T-cell (primary cell): ENCODE measurements around the gene LRIF1. TPM values are rescaled to one million over a fixed set of nuclear protein-coding genes. Genes with fewer than 3 reads are reported as not detected.
"Not testable (repeated sequence)": the region's sequence is repeated elsewhere in the genome, so short reads cannot be mapped to it uniquely, and the experiment has no call there.

Experiments
- ATAC-seq, 4 experiments: fragments of 200-7000 bp in 3 of 4; fragments of 150-1000 bp in 1 of 4; cut with Tn5 transposase; replicated peaks in 1 of 4; 1 replicate in 3 of 4; 2 replicates in 1 of 4; pipeline ENCODE4 v1.10.0; 2021; ENCODE audit warnings: moderate library complexity in 3 of 4, mild to moderate bottlenecking in 2 of 4, moderate number of reproducible peaks in 1 of 4
- CTCF ChIA-PET, 2 donors: fragments of 300-600 bp; sonication (Branson Sonifier 250); formaldehyde crosslinking; loops; one replicate each; lab custom pipeline; 2022; ENCODE audit warnings: antibody characterized with exemption in 2 of 2; lab: Charles Lee
- POLR2A ChIA-PET, 2 donors: fragments of 300-600 bp; sonication (Branson Sonifier 250); formaldehyde crosslinking; loops; one replicate each; lab custom pipeline; 2022; ENCODE audit warnings: antibody characterized with exemption in 2 of 2; lab: Charles Lee
- DNase-seq, 35 experiments: peaks; one replicate each; pipeline versions ENCODE4 v3.0.0 to v3.0.0-alpha.2; 2013 to 2023
- H3K27ac ChIP-seq: one replicate; pipeline ENCODE4 v1.5.1; 2013; ENCODE audit warnings: low read length
- H3K27me3 ChIP-seq, 2 experiments: replicated peaks in 1 of 2; 1 replicate in 1 of 2; 2 replicates in 1 of 2; pipeline versions ENCODE4 v1.6.1 to v1.7.0; 2013; ENCODE audit warnings: low read length in 1 of 2, mixed read lengths in 1 of 2; ENCODE audit not compliant: control insufficient read depth in 2 of 2, insufficient read depth in 2 of 2; ENCODE audit errors: extremely low read depth in 1 of 2
- H3K36me3 ChIP-seq, 2 donors: 1 replicate in 1 of 2; 2 replicates in 1 of 2; pipeline versions ENCODE4 v1.6.1 to v1.7.0; 2013; ENCODE audit warnings: low read length in 1 of 2; ENCODE audit not compliant: control insufficient read depth in 2 of 2, insufficient read depth in 1 of 2; ENCODE audit errors: extremely low read depth in 1 of 2
- H3K4me1 ChIP-seq, 2 experiments: 1 replicate in 1 of 2; 2 replicates in 1 of 2; pipeline versions ENCODE4 v1.6.1 to v1.7.0; 2013; ENCODE audit warnings: low read length in 2 of 2, mixed read lengths in 1 of 2; ENCODE audit not compliant: insufficient read depth in 2 of 2, control insufficient read depth in 1 of 2; ENCODE audit errors: extremely low read depth in 1 of 2
- H3K4me3 ChIP-seq, 2 donors: 1 replicate in 1 of 2; 2 replicates in 1 of 2; pipeline versions ENCODE4 v1.5.1 to v1.7.0; 2013; ENCODE audit warnings: mild to moderate bottlenecking in 2 of 2, low read length in 1 of 2, moderate library complexity in 1 of 2; ENCODE audit not compliant: control insufficient read depth in 1 of 2; ENCODE audit errors: extremely low read depth in 1 of 2
- H3K9me3 ChIP-seq: 2 replicates; pipeline ENCODE4 v1.7.0; 2013
- H3K27ac Mint-ChIP-seq, 2 donors: one replicate each; pipeline ENCODE4 v1.8.0; 2020 to 2021; ENCODE audit warnings: mild to moderate bottlenecking in 2 of 2, mixed read lengths in 2 of 2
- H3K27me3 Mint-ChIP-seq, 2 donors: one replicate each; pipeline ENCODE4 v1.8.0; 2021 to 2022; ENCODE audit warnings: mixed read lengths in 2 of 2
- H3K36me3 Mint-ChIP-seq: one replicate; pipeline ENCODE4 v1.8.0; 2021; ENCODE audit warnings: mixed read lengths
- H3K4me1 Mint-ChIP-seq, 3 donors: one replicate each; pipeline ENCODE4 v1.8.0; 2020 to 2022; ENCODE audit warnings: mixed read lengths in 3 of 3, mild to moderate bottlenecking in 1 of 3
- H3K4me3 Mint-ChIP-seq, 3 donors: one replicate each; pipeline ENCODE4 v1.8.0; 2020 to 2022; ENCODE audit warnings: mild to moderate bottlenecking in 3 of 3, mixed read lengths in 3 of 3, moderate library complexity in 3 of 3
- H3K9me3 Mint-ChIP-seq, 3 donors: one replicate each; pipeline ENCODE4 v1.8.0; 2020 to 2022; ENCODE audit warnings: mixed read lengths in 3 of 3
- WGBS: methylation state at CpG from one replicate; pipeline ENCODE4 v1.1.5; 2013; ENCODE audit warnings: missing lambda C conversion rate; ENCODE audit not compliant: insufficient coverage; 5-methylcytosine and 5-hydroxymethylcytosine counted together
- total RNA-seq, 35 experiments: library from RNA in 6 of 35; stranded (reverse) in 6 of 35; fragments of 120-200 nt in 1 of 35; gene quantifications; one replicate each; pipeline versions ENCODE4 v1.2.1 to v1.2.4 and lab custom pipeline; 2013 to 2026

LRIF1 gene
- total RNA-seq, 5 donors from 2014 or later (not counting 1 experiment from before 2014, with no cell fraction given): 6.4 to 23.8 (median 19.9) TPM

- POLR2A ChIA-PET: not testable (repeated sequence)
- CTCF ChIA-PET: interaction anchor here in 1 of 2 donors (0.7 kb wide), 1 partner anchor 780 kb away, joined by 4 read pairs; no protein-coding TSS in a partner anchor
Measured at GRCh38 chr1:110991295-110991694, 27.6 kb upstream of the LRIF1 start.

DNA sequence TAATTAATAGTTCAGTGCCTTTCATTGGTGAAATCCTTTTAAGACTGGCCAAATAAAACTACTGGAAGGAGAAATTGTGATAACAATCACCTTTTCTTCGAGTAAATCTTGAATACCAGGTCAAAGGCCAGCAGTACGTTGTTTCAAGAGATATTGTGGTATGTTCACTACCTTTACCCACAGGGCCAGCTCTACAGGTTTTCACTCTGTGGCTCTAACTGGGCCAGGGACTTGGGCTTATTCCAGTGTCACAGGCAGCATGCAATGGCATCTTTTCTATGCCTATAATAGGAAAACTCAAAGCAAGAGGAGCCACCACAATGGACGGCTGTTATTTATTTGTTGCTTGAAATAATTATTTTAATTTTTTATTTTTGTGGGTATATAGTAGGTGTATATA is 26.8 kb upstream of the LRIF1 start:
- no CpG with 5 or more reads among the region's 3 CpGs for WGBS
- no peaks in the 10 kb centered on the region for H3K9me3 ChIP-seq
- DNase-seq (no peak), ATAC-seq (no peak)
- no peaks in the 10 kb centered on the region for H3K9me3 Mint-ChIP-seq
- H3K27ac Mint-ChIP-seq: no peak overlapping the region
- H3K27me3 ChIP-seq: peaks cover 0 to 5% of the 10 kb centered on the region in 2 experiments
- no peaks in the 10 kb centered on the region for H3K36me3 Mint-ChIP-seq
- H3K4me3 Mint-ChIP-seq: no peak overlapping the region
- H3K4me1 Mint-ChIP-seq: peaks cover 0 to 3% (median 2%) of the 10 kb centered on the region in 3 donors
- H3K27me3 Mint-ChIP-seq: peaks cover 12 to 15% of the 10 kb centered on the region in 2 donors
- no peaks in the 10 kb centered on the region for H3K4me1 ChIP-seq
- no peaks in the 10 kb centered on the region for H3K36me3 ChIP-seq
- H3K4me3 ChIP-seq: no peak overlapping the region
- POLR2A ChIA-PET: no interaction called here
- CTCF ChIA-PET: interaction anchor here in 1 of 2 donors (0.7 kb wide), 1 partner anchor 781 kb away, joined by 4 read pairs; no protein-coding TSS in a partner anchor
- H3K27ac ChIP-seq: no peak overlapping the region

More at GRCh38 chr1:110991295-110991694, 27.6 kb upstream of the LRIF1 start:
- not testable (repeated sequence) for H3K4me3 Mint-ChIP-seq, H3K27ac Mint-ChIP-seq, H3K27ac ChIP-seq, H3K36me3 Mint-ChIP-seq, H3K4me3 ChIP-seq, DNase-seq, H3K4me1 ChIP-seq, H3K36me3 ChIP-seq, H3K9me3 Mint-ChIP-seq, H3K27me3 ChIP-seq, ATAC-seq, H3K9me3 ChIP-seq, H3K4me1 Mint-ChIP-seq
- peaks cover 13 to 15% of the 10 kb centered on the region in 2 donors for H3K27me3 Mint-ChIP-seq
- no CpG with 5 or more reads among the region's 1 CpG for WGBS

- H3K4me3 ChIP-seq: no peak overlapping the region
- ChIA-PET POLR2A (no interaction called here), CTCF (interaction anchor here in 1 of 2 donors (1.0 kb wide), 1 partner anchor 578 kb away, joined by 3 read pairs; no protein-coding TSS in a partner anchor)
- H3K9me3 ChIP-seq: no peaks in the 10 kb centered on the region
- H3K27me3 Mint-ChIP-seq: peaks cover 7 to 11% of the 10 kb centered on the region in 2 donors
- ATAC-seq (no peak), DNase-seq (no peak)
- H3K27me3 ChIP-seq: peaks cover 0 to 5% of the 10 kb centered on the region in 2 experiments
- peaks cover 8 to 13% (median 11%) of the 10 kb centered on the region in 3 donors for H3K9me3 Mint-ChIP-seq
- H3K4me3 Mint-ChIP-seq: no peak overlapping the region
- peaks cover 0 to 13% of the 10 kb centered on the region in 2 experiments for H3K4me1 ChIP-seq
- H3K4me1 Mint-ChIP-seq: peaks cover 10 to 18% (median 11%) of the 10 kb centered on the region in 3 donors
- H3K27ac Mint-ChIP-seq: no peak overlapping the region
- H3K36me3 Mint-ChIP-seq: no peaks in the 10 kb centered on the region
- H3K27ac ChIP-seq: no peak overlapping the region
- no peaks in the 10 kb centered on the region for H3K36me3 ChIP-seq
Measured at GRCh38 chr1:110986407-110986891, 22.7 kb upstream of the LRIF1 start.

DNA sequence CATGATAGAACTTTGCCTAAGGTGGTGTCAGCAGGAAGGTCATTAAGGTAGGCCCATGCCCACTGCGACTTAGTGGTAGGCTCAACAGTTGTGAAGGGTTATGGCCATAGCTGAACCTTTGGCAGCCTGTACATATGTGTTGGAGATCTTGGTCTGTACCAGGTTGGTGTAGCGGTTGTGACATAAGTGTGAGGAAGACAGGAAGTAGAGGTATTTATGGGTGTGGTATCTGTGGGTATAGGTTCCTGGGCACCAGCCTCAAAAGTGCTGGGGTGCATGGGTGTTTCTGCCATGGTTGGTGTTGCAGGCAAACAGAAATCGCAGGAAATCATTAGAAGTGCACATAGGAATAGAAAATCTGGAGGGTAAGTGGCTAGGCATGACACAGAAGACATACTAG is 18.6 kb upstream of the LRIF1 start:
- H3K4me3 Mint-ChIP-seq: no peak overlapping the region

GRCh38 chr1:110979154-110979553 is 15.4 kb upstream of the LRIF1 start:
- Mint-ChIP-seq H3K4me3 (no peak overlapping the region), H3K9me3 (peaks cover 19 to 37% (median 19%) of the 10 kb centered on the region in 3 donors), H3K4me1 (peaks cover 10 to 18% (median 11%) of the 10 kb centered on the region in 3 donors), H3K27me3 (peaks cover 22 to 36% of the 10 kb centered on the region in 2 donors), H3K36me3 (peaks cover 6% of the 10 kb centered on the region), H3K27ac (no peak overlapping the region)
- no peak for DNase-seq
- H3K27ac ChIP-seq: no peak overlapping the region
- ChIA-PET CTCF (no interaction called here), POLR2A (interaction anchor here in 1 of 2 donors (0.7 kb wide), 1 partner anchor 13 kb away, joined by 3 read pairs; no protein-coding TSS in a partner anchor)
- no peaks in the 10 kb centered on the region for H3K36me3 ChIP-seq
- H3K4me1 ChIP-seq: peaks cover 0 to 15% of the 10 kb centered on the region in 2 experiments
- no CpG with 5 or more reads among the region's 2 CpGs for WGBS
- H3K9me3 ChIP-seq: peaks cover 2% of the 10 kb centered on the region
- H3K27me3 ChIP-seq: peaks cover 0 to 13% of the 10 kb centered on the region in 2 experiments
- no peak overlapping the region for H3K4me3 ChIP-seq
- no peak for ATAC-seq

More for the DNA sequence above, 18.6 kb upstream of the LRIF1 start:
- Mint-ChIP-seq H3K27ac (peak overlapping the region; percentile 51 to 54), H3K27me3 (peaks cover 26 to 30% of the 10 kb centered on the region in 2 donors), H3K36me3 (peaks cover 3% of the 10 kb centered on the region), H3K4me1 (peaks cover 10 to 18% (median 11%) of the 10 kb centered on the region in 3 donors), H3K9me3 (peaks cover 11 to 24% (median 13%) of the 10 kb centered on the region in 3 donors)
- Histone ChIP-seq H3K4me1 (peaks cover 0 to 15% of the 10 kb centered on the region in 2 experiments), H3K27me3 (peaks cover 0 to 11% of the 10 kb centered on the region in 2 experiments), H3K9me3 (no peaks in the 10 kb centered on the region), H3K4me3 (no peak overlapping the region), H3K36me3 (no peaks in the 10 kb centered on the region), H3K27ac (peak overlapping the region; percentile 26)
- ATAC-seq: peak in 2 of 4 experiments; percentile 47 to 79
- ChIA-PET POLR2A (no interaction called here), CTCF (no interaction called here)
- 38% methylated on average over 3 of the region's 3 CpGs for WGBS
- peak in 15 of 35 experiments; percentile 1 to 60 (median 8) for DNase-seq

- Histone ChIP-seq H3K9me3 (peaks cover 6% of the 10 kb centered on the region), H3K4me1 (no peaks in the 10 kb centered on the region), H3K27me3 (peaks cover 3 to 14% of the 10 kb centered on the region in 2 experiments), H3K27ac (no peak overlapping the region), H3K36me3 (no peaks in the 10 kb centered on the region), H3K4me3 (no peak overlapping the region)
- Mint-ChIP-seq H3K27ac (no peak overlapping the region), H3K27me3 (peaks cover 47 to 60% of the 10 kb centered on the region in 2 donors), H3K36me3 (peaks cover 8% of the 10 kb centered on the region), H3K9me3 (peaks cover 11 to 39% (median 31%) of the 10 kb centered on the region in 3 donors), H3K4me3 (no peak overlapping the region), H3K4me1 (no peaks in the 10 kb centered on the region)
- no CpG with 5 or more reads among the region's 3 CpGs for WGBS
- ChIA-PET POLR2A (no interaction called here), CTCF (no interaction called here)
- no peak for DNase-seq
- no peak for ATAC-seq
Measured at GRCh38 chr1:110976089-110976488, 12.4 kb upstream of the LRIF1 start.
